H9 (cell line): ENCODE data around the gene LMX1B. TPM values are rescaled to one million over a fixed set of nuclear protein-coding genes. Genes with fewer than 3 reads are reported as not detected.

Source experiments
- DNase-seq: peaks from one replicate; pipeline ENCODE4 v3.0.0-alpha.2; 2017
- H2AFZ ChIP-seq: one replicate; pipeline ENCODE4 v1.6.1; 2013; ENCODE audit warnings: mild to moderate bottlenecking, low read length, control low read depth, moderate library complexity
- H2AK5ac ChIP-seq: 2 replicates; pipeline ENCODE4 v1.6.1; 2013; ENCODE audit warnings: low read length, control low read depth, mixed read lengths; ENCODE audit not compliant: insufficient read length
- H2BK120ac ChIP-seq: one replicate; pipeline ENCODE4 v1.6.1; 2013; ENCODE audit warnings: low read depth, mild to moderate bottlenecking, low read length, control low read depth, inconsistent platforms; ENCODE audit not compliant: poor library complexity, severe bottlenecking
- H2BK12ac ChIP-seq: 2 replicates; pipeline ENCODE4 v1.6.1; 2013; ENCODE audit warnings: low read length, control low read depth, mixed read lengths, low read depth; ENCODE audit not compliant: insufficient read length
- H2BK15ac ChIP-seq: 2 replicates; pipeline ENCODE4 v1.6.1; 2013; ENCODE audit warnings: low read depth, low read length, control low read depth
- H2BK20ac ChIP-seq: one replicate; pipeline ENCODE4 v1.6.1; 2013; ENCODE audit warnings: low read depth, mild to moderate bottlenecking, low read length, control low read depth, inconsistent platforms; ENCODE audit not compliant: poor library complexity, severe bottlenecking
- H2BK5ac ChIP-seq: 2 replicates; pipeline ENCODE4 v1.6.1; 2013; ENCODE audit warnings: low read length, control low read depth, mixed read lengths; ENCODE audit not compliant: insufficient read length
- H3K14ac ChIP-seq: 2 replicates; pipeline ENCODE4 v1.6.1; 2013; ENCODE audit warnings: low read length, control low read depth; ENCODE audit not compliant: insufficient read depth
- H3K18ac ChIP-seq: 2 replicates; pipeline ENCODE4 v1.6.1; 2013; ENCODE audit warnings: low read depth, mild to moderate bottlenecking, mixed read lengths, low read length, control low read depth; ENCODE audit not compliant: insufficient read length
- H3K23ac ChIP-seq: 2 replicates; pipeline ENCODE4 v1.6.1; 2013; ENCODE audit warnings: low read length, control low read depth, mixed read lengths, low read depth; ENCODE audit not compliant: insufficient read length
- H3K23me2 ChIP-seq: 2 replicates; pipeline ENCODE4 v1.6.1; 2013; ENCODE audit warnings: low read depth, mild to moderate bottlenecking, mixed read lengths, low read length, control low read depth; ENCODE audit not compliant: insufficient read length, poor library complexity, severe bottlenecking
- H3K27ac ChIP-seq: 2 replicates; pipeline ENCODE4 v1.5.1; 2013; ENCODE audit warnings: low read length, control low read depth, mixed read lengths, low read depth; ENCODE audit not compliant: insufficient read length
- H3K27me3 ChIP-seq: 2 replicates; pipeline ENCODE4 v1.6.1; 2013; ENCODE audit warnings: low read length, control low read depth, inconsistent platforms; ENCODE audit not compliant: insufficient read depth
- H3K4ac ChIP-seq: 2 replicates; pipeline ENCODE4 v1.6.1; 2013; ENCODE audit warnings: low read depth, mild to moderate bottlenecking, control low read depth, inconsistent platforms, low read length, moderate library complexity
- H3K4me1 ChIP-seq: 2 replicates; pipeline ENCODE4 v1.6.1; 2013; ENCODE audit warnings: low read length, control low read depth, inconsistent platforms; ENCODE audit not compliant: insufficient read depth
- H3K4me2 ChIP-seq: 2 replicates; pipeline ENCODE4 v1.6.1; 2013; ENCODE audit warnings: low read length, control low read depth, mixed read lengths; ENCODE audit not compliant: insufficient read length, insufficient read depth
- H3K56ac ChIP-seq: 2 replicates; pipeline ENCODE4 v1.6.1; 2013; ENCODE audit warnings: low read depth, mild to moderate bottlenecking, mixed read lengths, low read length, control low read depth; ENCODE audit not compliant: insufficient read length
- H3K79me1 ChIP-seq: 2 replicates; pipeline ENCODE4 v1.6.1; 2013; ENCODE audit warnings: low read depth, mild to moderate bottlenecking, moderate library complexity, low read length, control low read depth, inconsistent platforms; ENCODE audit not compliant: insufficient read depth, poor library complexity, severe bottlenecking
- H3K79me2 ChIP-seq: 2 replicates; pipeline ENCODE4 v1.6.1; 2013; ENCODE audit warnings: low read length, control low read depth, inconsistent platforms; ENCODE audit not compliant: insufficient read depth
- H3K9ac ChIP-seq: 2 replicates; pipeline ENCODE4 v1.6.1; 2013; ENCODE audit warnings: low read length, control low read depth, mixed read lengths; ENCODE audit not compliant: insufficient read length; ENCODE audit errors: extremely low read depth
- H3K9me3 ChIP-seq: one replicate; pipeline ENCODE4 v1.6.1; 2013; ENCODE audit warnings: low read depth, low read length, inconsistent platforms; ENCODE audit not compliant: control insufficient read depth
- H3T11ph ChIP-seq: one replicate; pipeline ENCODE4 v1.6.1; 2013; ENCODE audit warnings: mild to moderate bottlenecking, low read length, control low read depth, inconsistent platforms
- H4K20me1 ChIP-seq: one replicate; pipeline ENCODE4 v1.6.1; 2013; ENCODE audit not compliant: control insufficient read depth, insufficient read length, insufficient read depth
- H4K5ac ChIP-seq: 2 replicates; pipeline ENCODE4 v1.6.1; 2013; ENCODE audit warnings: low read depth, mild to moderate bottlenecking, mixed read lengths, low read length, control low read depth; ENCODE audit not compliant: insufficient read length
- H4K8ac ChIP-seq: replicated peaks from 2 replicates; pipeline ENCODE4 v1.6.1; 2013; ENCODE audit warnings: low read length, control low read depth, mixed read lengths, low read depth; ENCODE audit not compliant: insufficient read length
- H4K91ac ChIP-seq: 2 replicates; pipeline ENCODE4 v1.6.1; 2013; ENCODE audit warnings: low read depth, mild to moderate bottlenecking, moderate library complexity, mixed read lengths, low read length, control low read depth; ENCODE audit not compliant: insufficient read length
- H3K27ac Mint-ChIP-seq, 3 experiments: 2 replicates in 2 of 3; 3 replicates in 1 of 3; pipeline ENCODE4 v1.8.0; 2020 to 2021; ENCODE audit warnings: mixed read lengths in 3 of 3, mild to moderate bottlenecking in 1 of 3, moderate library complexity in 1 of 3
- H3K27me3 Mint-ChIP-seq: 2 replicates; pipeline ENCODE4 v1.8.0; 2021; ENCODE audit warnings: low read depth, mild to moderate bottlenecking, moderate library complexity, mixed read lengths
- H3K36me3 Mint-ChIP-seq, 3 experiments: 2 replicates in 2 of 3; 3 replicates in 1 of 3; pipeline ENCODE4 v1.8.0; 2020 to 2021; ENCODE audit warnings: low read depth in 3 of 3, mixed read lengths in 3 of 3; ENCODE audit not compliant: insufficient read depth in 1 of 3
- H3K4me1 Mint-ChIP-seq, 2 experiments: 2 replicates each; pipeline ENCODE4 v1.8.0; 2020; ENCODE audit warnings: mixed read lengths in 2 of 2
- H3K4me3 Mint-ChIP-seq, 2 experiments: 2 replicates in 1 of 2; 3 replicates in 1 of 2; pipeline ENCODE4 v1.8.0; 2020 to 2021; ENCODE audit warnings: mild to moderate bottlenecking in 2 of 2, mixed read lengths in 2 of 2, moderate library complexity in 1 of 2
- H3K9me3 Mint-ChIP-seq, 2 experiments: 2 replicates in 1 of 2; 3 replicates in 1 of 2; pipeline ENCODE4 v1.8.0; 2020; ENCODE audit warnings: mild to moderate bottlenecking in 2 of 2, mixed read lengths in 2 of 2, moderate library complexity in 1 of 2
- CTCF ChIP-seq: fragments of 200-600 bp; sonication (generic); conservative IDR thresholded peaks from 3 replicates; pipeline ENCODE4 v1.8.0; 2021; ENCODE audit warnings: antibody characterized with exemption, mild to moderate bottlenecking
- WGBS: extraction: QIAGEN DNeasy Blood & Tissue Kit; methylation state at CpG from one replicate; pipeline ENCODE4 v1.1.7; 2013; ENCODE audit warnings: missing lambda C conversion rate, low lambda C conversion rate, mixed read lengths; ENCODE audit not compliant: insufficient read length; ENCODE audit errors: extremely low coverage; 5-methylcytosine and 5-hydroxymethylcytosine counted together
- total RNA-seq: library from RNA; stranded (reverse); gene quantifications from 2 replicates; pipeline ENCODE4 v1.2.1, GENCODE V29; 2021

LMX1B gene
- total RNA-seq, 1 experiment from 2014 or later = 0.85 TPM

GRCh38 chr9:126697330-126697729 lies 83.6 kb downstream of the LMX1B start:
- WGBS = no CpG with 5 or more reads among the region's 3 CpGs
- no peak overlapping the region for H3T11ph ChIP-seq
- H3K4me3 Mint-ChIP-seq = no peak overlapping the region
- H4K5ac ChIP-seq = no peak overlapping the region
- H4K8ac ChIP-seq = no peak overlapping the region
- H3K23me2 ChIP-seq = no peaks in the 10 kb centered on the region
- no peaks in the 10 kb centered on the region for H3K27me3 ChIP-seq
- H3K4me1 Mint-ChIP-seq = peaks cover 2 to 15% of the 10 kb centered on the region in 2 experiments
- no peak overlapping the region for H3K27ac Mint-ChIP-seq
- no peak overlapping the region for H3K18ac ChIP-seq
- no peak overlapping the region for H2AK5ac ChIP-seq
- H2BK120ac ChIP-seq = no peak overlapping the region
- no peaks in the 10 kb centered on the region; a peak in 1 of 5 replicates for H3K9me3 Mint-ChIP-seq
- no peaks in the 10 kb centered on the region for H3K79me2 ChIP-seq
- no peak overlapping the region for H3K14ac ChIP-seq
- no peak for DNase-seq
- no peak overlapping the region for H2BK15ac ChIP-seq
- H3K4me1 ChIP-seq = no peaks in the 10 kb centered on the region
- H4K91ac ChIP-seq = no peak overlapping the region
- no peak overlapping the region for H2BK5ac ChIP-seq
- H2BK20ac ChIP-seq = no peak overlapping the region
- no peaks in the 10 kb centered on the region for H3K9me3 ChIP-seq
- H2BK12ac ChIP-seq = no peak overlapping the region
- no peaks in the 10 kb centered on the region for H4K20me1 ChIP-seq
- H3K4ac ChIP-seq = no peak overlapping the region
- H3K23ac ChIP-seq = no peak overlapping the region
- H3K27me3 Mint-ChIP-seq = peaks cover 76% of the 10 kb centered on the region
- no peak overlapping the region for H3K9ac ChIP-seq
- H3K79me1 ChIP-seq = no peaks in the 10 kb centered on the region
- TF ChIP-seq CTCF = no peak
- no peaks in the 10 kb centered on the region; a peak in 1 of 7 replicates for H3K36me3 Mint-ChIP-seq
- H2AFZ ChIP-seq = no peak overlapping the region
- no peak overlapping the region for H3K56ac ChIP-seq
- no peak overlapping the region for H3K4me2 ChIP-seq
- no peak overlapping the region for H3K27ac ChIP-seq
